HepG2 (cell line): Measurements from ENCODE around the gene RABGEF1. TPM values are rescaled to one million over a fixed set of nuclear protein-coding genes. Genes with fewer than 3 reads are reported as not detected.

Experiments used
- BCL6 ChIP-seq: IDR thresholded peaks from 2 replicates; pipeline ENCODE4 v1.6.1; 2016; ENCODE audit warnings: missing genetic modification reagents, missing compliant biosample characterization
- EP300 ChIP-seq, 3 experiments: sonication (generic) in 1 of 3; formaldehyde crosslinking in 1 of 3; IDR thresholded peaks; 2 replicates each; pipeline versions ENCODE4 v1.5.1 to v1.6.1; 2011 to 2020; ENCODE audit warnings: low read depth in 2 of 3, low read length in 2 of 3, borderline replicate concordance in 1 of 3, improper control_type of control experiment in 1 of 3, mild to moderate bottlenecking in 1 of 3, missing genetic modification reagents in 1 of 3, moderate library complexity in 1 of 3
- HNF4A ChIP-seq: sonication (generic); formaldehyde crosslinking; IDR thresholded peaks from 2 replicates; pipeline ENCODE4 v1.4.0; 2020; ENCODE audit warnings: missing genetic modification reagents
- MBNL3 ChIP-seq: fragments of 250-450 bp; sonication (Bioruptor Pico); conservative IDR thresholded peaks from 2 replicates; pipeline ENCODE4 v1.8.0; 2022; ENCODE audit warnings: mild to moderate bottlenecking, inconsistent platforms
- MEIS2 ChIP-seq: sonication (generic); formaldehyde crosslinking; IDR thresholded peaks from 2 replicates; pipeline ENCODE4 v1.9.0; 2021; ENCODE audit warnings: mild to moderate bottlenecking, missing genetic modification reagents
- MXD4 ChIP-seq: IDR thresholded peaks from 2 replicates; pipeline ENCODE4 v1.6.1; 2016; ENCODE audit warnings: mild to moderate bottlenecking, missing biosample characterization, missing genetic modification reagents
- NKX3-1 ChIP-seq: sonication (generic); formaldehyde crosslinking; IDR thresholded peaks from 2 replicates; pipeline ENCODE4 v1.5.0; 2020; ENCODE audit warnings: missing genetic modification reagents
- NR2F6 ChIP-seq, 2 experiments: IDR thresholded peaks; 2 replicates each; pipeline ENCODE4 v1.6.1; 2016; ENCODE audit warnings: antibody characterized with exemption in 1 of 2, mild to moderate bottlenecking in 1 of 2
- POGZ ChIP-seq: sonication (generic); formaldehyde crosslinking; IDR thresholded peaks from 2 replicates; pipeline ENCODE4 v1.4.0; 2020; ENCODE audit warnings: mild to moderate bottlenecking, missing genetic modification reagents
- TBX2 ChIP-seq: sonication (generic); formaldehyde crosslinking; IDR thresholded peaks from 2 replicates; pipeline ENCODE4 v1.5.0; 2020; ENCODE audit warnings: missing genetic modification reagents, mild to moderate bottlenecking, borderline replicate concordance
- ZKSCAN8 ChIP-seq: IDR thresholded peaks from 2 replicates; pipeline ENCODE4 v1.6.1; 2016; ENCODE audit warnings: borderline replicate concordance, missing genetic modification reagents, missing compliant biosample characterization
- ZNF33A ChIP-seq: sonication (generic); formaldehyde crosslinking; IDR thresholded peaks from 2 replicates; pipeline ENCODE4 v1.5.1; 2020; ENCODE audit warnings: missing genetic modification reagents, mild to moderate bottlenecking, moderate library complexity, borderline replicate concordance
- ZNF432 ChIP-seq: sonication (generic); formaldehyde crosslinking; IDR thresholded peaks from 2 replicates; pipeline ENCODE4 v1.5.0; 2020; ENCODE audit warnings: missing genetic modification reagents, mild to moderate bottlenecking, borderline replicate concordance
- ZNF580 ChIP-seq: IDR thresholded peaks from 2 replicates; pipeline ENCODE4 v1.6.1; 2016; ENCODE audit warnings: low read depth, borderline replicate concordance
- polyA plus RNA-seq, 8 experiments: library from polyadenylated mRNA; depleted of rRNA in 3 of 8; stranded (reverse) in 7 of 8; unstranded in 1 of 8; fragments of >200 nt; fragmentation: Illumina TruSeq in 4 of 8; extraction: Trizol in 4 of 8; gene quantifications; 2 replicates each; pipeline versions ENCODE4 v1.2.1 to v1.2.3, GENCODE V29; 2011 to 2016; ENCODE audit warnings: low read depth in 4 of 8, missing spikeins in 1 of 8, mixed read lengths in 1 of 8; ENCODE audit not compliant: insufficient read depth in 1 of 8
- total RNA-seq, 5 experiments: library from RNA; depleted of rRNA; stranded (reverse); fragments of >200 nt; fragmentation: Illumina TruSeq; extraction: Trizol; gene quantifications; 2 replicates each; pipeline ENCODE4 v1.2.3, GENCODE V29; 2016; ENCODE audit warnings: low read depth in 1 of 5
- TF ChIP-seq, protein P1 (sequence below): sonication (generic); formaldehyde crosslinking; IDR thresholded peaks from 2 replicates; pipeline ENCODE4 v1.8.1; 2023; ENCODE audit warnings: mild to moderate bottlenecking, missing genetic modification reagents, borderline replicate concordance
- TF ChIP-seq, protein P2 (sequence below): IDR thresholded peaks from 2 replicates; pipeline ENCODE4 v1.6.1; 2016; ENCODE audit warnings: mild to moderate bottlenecking
- TF ChIP-seq, protein P3 (sequence below): sonication (generic); formaldehyde crosslinking; IDR thresholded peaks from 2 replicates; pipeline ENCODE4 v1.5.1; 2020; ENCODE audit warnings: missing genetic modification reagents, mild to moderate bottlenecking, borderline replicate concordance
- TF ChIP-seq, protein P4 (sequence below): sonication (generic); formaldehyde crosslinking; conservative IDR thresholded peaks from 2 replicates; pipeline ENCODE4 v1.4.0; 2020; ENCODE audit warnings: missing genetic modification reagents

RABGEF1 gene
- total and polyA plus RNA-seq, 2 of the 13 experiments (the other 11 are each of a cell fraction or from before 2014, with no cell fraction given) = 22.7 to 35.3 TPM

DNA sequence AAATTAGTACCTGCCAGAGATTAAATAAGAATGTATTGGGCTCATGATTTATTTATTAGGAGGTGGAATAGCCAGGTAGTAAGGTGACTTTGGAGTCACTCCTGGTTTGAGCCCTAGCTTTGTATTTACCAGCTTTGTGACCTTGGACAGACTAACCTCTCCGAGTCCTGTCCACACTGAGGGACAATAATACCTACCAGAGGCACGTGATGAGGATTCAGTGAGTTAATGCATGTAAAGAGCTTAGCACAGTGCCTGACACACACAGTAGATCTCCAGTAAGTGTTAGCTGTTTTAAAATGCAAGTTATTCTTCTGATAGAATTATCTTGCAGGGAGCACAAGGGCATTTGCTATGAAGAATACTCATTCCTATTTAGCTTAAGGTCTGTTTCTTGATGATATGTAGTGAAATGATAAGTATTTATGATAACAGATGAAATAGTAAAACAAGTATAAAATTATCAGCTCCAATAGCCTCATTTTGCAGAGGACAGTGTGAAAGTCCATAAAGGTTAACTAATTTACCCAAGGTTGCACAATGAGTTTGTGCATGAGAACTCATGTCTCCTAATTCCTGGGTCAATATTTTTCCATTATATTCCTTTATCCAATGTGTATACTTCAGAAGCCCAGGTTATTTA lies 36.4 kb downstream of the RABGEF1 start (continued):
- no peak for TF ChIP-seq NKX3-1 (CRISPR knock-in tag)
- 0 out of 2 replicates have a peak, but pooled peaks have one; percentile 13 for TF ChIP-seq BCL6
- TF ChIP-seq, protein P1, sequence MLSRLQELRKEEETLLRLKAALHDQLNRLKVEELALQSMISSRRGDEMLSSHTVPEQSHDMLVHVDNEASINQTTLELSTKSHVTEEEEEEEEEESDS (CRISPR knock-in tag) = no peak
- TF ChIP-seq POGZ = peak; percentile 79
- peak; percentile 21; the same call in 1 of the 2 replicates for TF ChIP-seq TBX2 (CRISPR knock-in tag)
- 0 out of 2 replicates have a peak, but pooled peaks have one; percentile 57 for TF ChIP-seq ZNF580 (CRISPR knock-in tag)
- no peak for TF ChIP-seq ZNF33A (CRISPR knock-in tag)
- TF ChIP-seq, protein P2, sequence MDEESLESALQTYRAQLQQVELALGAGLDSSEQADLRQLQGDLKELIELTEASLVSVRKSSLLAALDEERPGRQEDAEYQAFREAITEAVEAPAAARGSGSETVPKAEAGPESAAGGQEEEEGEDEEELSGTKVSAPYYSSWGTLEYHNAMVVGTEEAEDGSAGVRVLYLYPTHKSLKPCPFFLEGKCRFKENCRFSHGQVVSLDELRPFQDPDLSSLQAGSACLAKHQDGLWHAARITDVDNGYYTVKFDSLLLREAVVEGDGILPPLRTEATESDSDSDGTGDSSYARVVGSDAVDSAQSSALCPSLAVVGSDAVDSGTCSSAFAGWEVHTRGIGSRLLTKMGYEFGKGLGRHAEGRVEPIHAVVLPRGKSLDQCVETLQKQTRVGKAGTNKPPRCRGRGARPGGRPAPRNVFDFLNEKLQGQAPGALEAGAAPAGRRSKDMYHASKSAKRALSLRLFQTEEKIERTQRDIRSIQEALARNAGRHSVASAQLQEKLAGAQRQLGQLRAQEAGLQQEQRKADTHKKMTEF (CRISPR knock-in tag) = peak; percentile 50; the same call in 1 of the 2 replicates
- peak in 1 of 2 experiments; percentile 22; a peak in 1 of 4 replicates for TF ChIP-seq EP300 (IDR thresholded peaks at IDR 0.05; ENCODE audit: low read depth in 2 of 2, low read length in 2 of 2)
- no peak for TF ChIP-seq EP300 (CRISPR knock-in tag; IDR thresholded peaks at IDR 0.05; ENCODE audit: borderline replicate concordance)
- TF ChIP-seq ZNF432 = no peak
- TF ChIP-seq ZKSCAN8 (CRISPR knock-in tag) = peak; percentile 45; the same call in 1 of the 2 replicates
- TF ChIP-seq MXD4 = peak; percentile 51; the same call in 1 of the 2 replicates
- no peak for TF ChIP-seq MBNL3 (CRISPR knock-in tag)
- TF ChIP-seq, protein P3, sequence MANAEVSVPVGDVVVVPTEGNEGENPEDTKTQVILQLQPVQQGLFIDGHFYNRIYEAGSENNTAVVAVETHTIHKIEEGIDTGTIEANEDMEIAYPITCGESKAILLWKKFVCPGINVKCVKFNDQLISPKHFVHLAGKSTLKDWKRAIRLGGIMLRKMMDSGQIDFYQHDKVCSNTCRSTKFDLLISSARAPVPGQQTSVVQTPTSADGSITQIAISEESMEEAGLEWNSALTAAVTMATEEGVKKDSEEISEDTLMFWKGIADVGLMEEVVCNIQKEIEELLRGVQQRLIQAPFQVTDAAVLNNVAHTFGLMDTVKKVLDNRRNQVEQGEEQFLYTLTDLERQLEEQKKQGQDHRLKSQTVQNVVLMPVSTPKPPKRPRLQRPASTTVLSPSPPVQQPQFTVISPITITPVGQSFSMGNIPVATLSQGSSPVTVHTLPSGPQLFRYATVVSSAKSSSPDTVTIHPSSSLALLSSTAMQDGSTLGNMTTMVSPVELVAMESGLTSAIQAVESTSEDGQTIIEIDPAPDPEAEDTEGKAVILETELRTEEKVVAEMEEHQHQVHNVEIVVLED (CRISPR knock-in tag) = no peak
- no peak for TF ChIP-seq MEIS2 (CRISPR knock-in tag)
- TF ChIP-seq, protein P4, sequence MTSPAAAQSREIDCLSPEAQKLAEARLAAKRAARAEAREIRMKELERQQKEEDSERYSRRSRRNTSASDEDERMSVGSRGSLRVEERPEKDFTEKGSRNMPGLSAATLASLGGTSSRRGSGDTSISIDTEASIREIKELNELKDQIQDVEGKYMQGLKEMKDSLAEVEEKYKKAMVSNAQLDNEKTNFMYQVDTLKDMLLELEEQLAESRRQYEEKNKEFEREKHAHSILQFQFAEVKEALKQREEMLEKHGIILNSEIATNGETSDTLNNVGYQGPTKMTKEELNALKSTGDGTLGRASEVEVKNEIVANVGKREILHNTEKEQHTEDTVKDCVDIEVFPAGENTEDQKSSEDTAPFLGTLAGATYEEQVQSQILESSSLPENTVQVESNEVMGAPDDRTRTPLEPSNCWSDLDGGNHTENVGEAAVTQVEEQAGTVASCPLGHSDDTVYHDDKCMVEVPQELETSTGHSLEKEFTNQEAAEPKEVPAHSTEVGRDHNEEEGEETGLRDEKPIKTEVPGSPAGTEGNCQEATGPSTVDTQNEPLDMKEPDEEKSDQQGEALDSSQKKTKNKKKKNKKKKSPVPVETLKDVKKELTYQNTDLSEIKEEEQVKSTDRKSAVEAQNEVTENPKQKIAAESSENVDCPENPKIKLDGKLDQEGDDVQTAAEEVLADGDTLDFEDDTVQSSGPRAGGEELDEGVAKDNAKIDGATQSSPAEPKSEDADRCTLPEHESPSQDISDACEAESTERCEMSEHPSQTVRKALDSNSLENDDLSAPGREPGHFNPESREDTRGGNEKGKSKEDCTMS = no peak
- TF ChIP-seq HNF4A = peak; percentile 33; the same call in 1 of the 2 replicates
- TF ChIP-seq NR2F6 (IDR thresholded peaks at IDR 0.05) = no peak
- TF ChIP-seq NR2F6 (CRISPR knock-in tag; IDR thresholded peaks at IDR 0.05) = peak; percentile 60
